Measurements from ENCODE around the gene BHLHE40.

BHLHE40 gene

GRCh38 chr3:5023777-5024346, 44.6 kb downstream of the BHLHE40 start:
- H3K4me3 ChIP-seq (ENCODE audit: control insufficient read depth, low read depth, low read length), result no peak overlapping the region
- no peak for DNase-seq (ENCODE audit: low read depth)
- no peak for TF ChIP-seq CTCF (IDR thresholded peaks at IDR 0.05; ENCODE audit: control insufficient read depth, insufficient read depth, low read depth, low read length, missing control alignments)

DNA sequence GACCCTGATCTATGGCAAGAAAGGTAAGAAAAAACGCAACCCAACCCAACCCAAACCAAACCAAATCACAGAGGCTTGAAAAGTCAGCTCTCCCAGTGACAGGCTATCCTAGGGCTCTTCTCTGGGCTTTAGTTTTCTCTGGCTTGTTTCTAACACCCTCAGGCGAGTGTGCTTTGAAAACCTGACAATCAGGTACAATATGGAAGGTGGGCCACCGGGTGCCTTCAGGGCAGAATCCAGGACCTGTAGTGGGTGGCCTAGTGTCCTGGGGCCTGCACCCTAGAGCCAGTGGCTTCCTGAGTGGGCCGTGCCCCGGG, 46.8 kb downstream of the BHLHE40 start:
- H3K4me3 ChIP-seq (ENCODE audit: control insufficient read depth, low read depth, low read length), result peak overlapping the region; percentile 22
- TF ChIP-seq CTCF (IDR thresholded peaks at IDR 0.05; ENCODE audit: control insufficient read depth, insufficient read depth, low read depth, low read length, missing control alignments), result no peak
- no peak for DNase-seq (ENCODE audit: low read depth)

DNA sequence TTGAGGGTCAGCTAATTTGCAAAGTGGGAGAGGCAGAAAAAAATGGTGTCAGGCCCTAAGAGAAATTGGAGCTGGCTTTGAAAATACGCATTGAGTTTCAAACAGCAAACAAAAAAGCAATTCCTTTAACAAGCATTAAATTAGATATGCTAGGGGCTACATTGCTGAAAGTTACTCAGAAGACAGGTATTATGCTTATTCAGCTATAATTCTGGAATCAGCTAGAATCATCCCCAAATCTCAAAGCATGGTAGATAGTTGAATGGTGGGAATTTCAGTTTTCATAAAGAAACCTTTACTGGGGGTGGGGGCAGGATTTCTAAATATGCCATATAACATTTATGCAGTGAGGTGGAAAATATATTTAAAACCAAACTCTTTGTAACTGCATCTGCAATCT, 50.5 kb downstream of the BHLHE40 start:
- TF ChIP-seq CTCF (IDR thresholded peaks at IDR 0.05; ENCODE audit: control insufficient read depth, insufficient read depth, low read depth, low read length, missing control alignments), result no peak

DNA sequence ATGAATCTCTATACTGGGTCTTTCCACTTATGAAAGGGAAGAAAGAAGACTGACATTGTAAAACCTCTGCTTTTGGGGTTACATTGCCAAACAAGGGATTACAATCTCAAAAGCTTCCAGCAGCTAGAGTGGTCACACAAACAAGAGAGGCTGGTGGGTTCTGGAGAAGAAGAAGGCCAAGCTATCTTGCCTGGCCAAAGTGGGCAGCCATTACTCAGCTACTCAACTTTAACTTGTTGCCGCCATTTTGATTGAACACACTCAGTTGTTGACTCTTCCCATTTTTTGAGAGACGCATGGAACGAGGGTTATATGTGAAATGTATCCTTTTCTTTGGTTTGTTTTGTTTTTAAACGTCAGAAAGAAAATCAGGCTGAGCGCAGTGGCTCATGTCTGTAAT, 50.9 kb downstream of the BHLHE40 start:
- no peak for TF ChIP-seq CTCF (IDR thresholded peaks at IDR 0.05; ENCODE audit: control insufficient read depth, insufficient read depth, low read depth, low read length, missing control alignments)
- no peak overlapping the region for H3K4me3 ChIP-seq (ENCODE audit: control insufficient read depth, low read depth, low read length)
- no peak for DNase-seq (ENCODE audit: low read depth)

More for the DNA sequence above, 50.5 kb downstream of the BHLHE40 start:
- no peak for DNase-seq (ENCODE audit: low read depth)
- H3K4me3 ChIP-seq (ENCODE audit: control insufficient read depth, low read depth, low read length), result no peak overlapping the region

- no peak overlapping the region for H3K4me3 ChIP-seq (ENCODE audit: control insufficient read depth, low read depth, low read length)
- no peak for TF ChIP-seq CTCF (IDR thresholded peaks at IDR 0.05; ENCODE audit: control insufficient read depth, insufficient read depth, low read depth, low read length, missing control alignments)
- no peak for DNase-seq (ENCODE audit: low read depth)
Observed at GRCh38 chr3:5032844-5033243, 53.6 kb downstream of the BHLHE40 start.
